ENCODE measurements around the gene GNAI2. TPM values are rescaled to one million over a fixed set of nuclear protein-coding genes. Genes with fewer than 3 reads are reported as not detected.
A peak's percentile ranks its signal among the peaks of the same experiment; 100 is the strongest.

Gene GNAI2
- total and polyA plus RNA-seq, 12 donors, result 107 to 270 (median 146) TPM

DNA sequence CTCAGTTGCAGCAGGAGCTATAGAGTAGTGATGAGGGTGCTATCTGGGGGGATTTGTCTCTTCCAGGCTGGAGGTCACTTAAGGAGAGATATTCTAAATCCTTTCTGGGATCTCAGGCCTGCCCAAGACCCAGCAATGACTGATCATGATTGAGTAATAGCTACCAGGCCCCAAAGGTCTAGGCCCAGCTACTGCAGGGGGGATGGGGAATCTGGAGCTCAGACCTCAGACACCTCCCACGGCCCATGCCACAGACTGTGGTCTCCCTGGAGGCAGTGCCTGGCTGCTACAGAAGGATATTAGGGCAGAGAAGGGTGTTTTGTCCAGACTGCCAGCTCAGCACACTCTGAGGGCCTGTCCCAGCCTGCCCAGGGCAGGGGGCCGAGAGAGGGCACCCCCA is 24.1 kb upstream of the GNAI2 start:
- TF ChIP-seq, protein P1, sequence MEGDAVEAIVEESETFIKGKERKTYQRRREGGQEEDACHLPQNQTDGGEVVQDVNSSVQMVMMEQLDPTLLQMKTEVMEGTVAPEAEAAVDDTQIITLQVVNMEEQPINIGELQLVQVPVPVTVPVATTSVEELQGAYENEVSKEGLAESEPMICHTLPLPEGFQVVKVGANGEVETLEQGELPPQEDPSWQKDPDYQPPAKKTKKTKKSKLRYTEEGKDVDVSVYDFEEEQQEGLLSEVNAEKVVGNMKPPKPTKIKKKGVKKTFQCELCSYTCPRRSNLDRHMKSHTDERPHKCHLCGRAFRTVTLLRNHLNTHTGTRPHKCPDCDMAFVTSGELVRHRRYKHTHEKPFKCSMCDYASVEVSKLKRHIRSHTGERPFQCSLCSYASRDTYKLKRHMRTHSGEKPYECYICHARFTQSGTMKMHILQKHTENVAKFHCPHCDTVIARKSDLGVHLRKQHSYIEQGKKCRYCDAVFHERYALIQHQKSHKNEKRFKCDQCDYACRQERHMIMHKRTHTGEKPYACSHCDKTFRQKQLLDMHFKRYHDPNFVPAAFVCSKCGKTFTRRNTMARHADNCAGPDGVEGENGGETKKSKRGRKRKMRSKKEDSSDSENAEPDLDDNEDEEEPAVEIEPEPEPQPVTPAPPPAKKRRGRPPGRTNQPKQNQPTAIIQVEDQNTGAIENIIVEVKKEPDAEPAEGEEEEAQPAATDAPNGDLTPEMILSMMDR (IDR thresholded peaks at IDR 0.05), result no peak
- H3K9me3 ChIP-seq, result no peaks in the 10 kb centered on the region
- DNase-seq (no peak), ATAC-seq (no peak)
- H3K4me1 ChIP-seq, result peaks cover 0 to 5% (median 0%) of the 10 kb centered on the region in 9 donors
- no peaks in the 10 kb centered on the region for H3K36me3 ChIP-seq
- H3K4me3 ChIP-seq, result no peak overlapping the region
- H3K27me3 ChIP-seq, result peaks cover 0 to 7% (median 0%) of the 10 kb centered on the region in 7 donors
- intact Hi-C loops (cut with DNase I), result no loop called here
- H3K27ac ChIP-seq, result no peak overlapping the region
- 86 to 95% methylated on average over 2 of the region's 2 CpGs for WGBS, 2 donors

DNA sequence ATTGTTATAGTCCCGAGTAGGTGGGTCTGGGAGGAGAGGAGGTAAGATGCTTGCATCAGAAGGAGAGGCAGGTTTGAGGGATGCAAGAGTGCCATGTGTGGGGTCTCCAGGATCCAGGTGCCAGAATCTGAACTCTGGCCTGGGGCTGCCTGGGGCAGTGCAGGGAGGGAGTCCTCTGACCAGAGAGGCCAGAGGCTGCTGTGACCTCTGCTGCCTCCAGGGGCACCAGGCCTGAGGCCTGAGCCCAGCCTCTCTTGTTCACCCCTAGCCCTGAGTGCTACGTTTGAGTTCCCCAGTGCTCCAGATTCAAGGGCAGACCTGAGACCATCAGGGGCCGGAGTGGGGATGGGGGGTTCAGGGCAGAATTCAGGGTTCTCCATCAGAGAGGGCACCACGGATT is 23.5 kb upstream of the GNAI2 start:
- H3K4me3 ChIP-seq, result no peak overlapping the region
- peaks cover 0 to 1% (median 0%) of the 10 kb centered on the region in 7 donors for H3K27me3 ChIP-seq
- peaks cover 0 to 5% (median 0%) of the 10 kb centered on the region in 9 donors for H3K4me1 ChIP-seq
- no peak for DNase-seq
- no peaks in the 10 kb centered on the region for H3K9me3 ChIP-seq
- 93 to 94% methylated on average over 4 of the region's 4 CpGs for WGBS, 2 donors
- no peaks in the 10 kb centered on the region for H3K36me3 ChIP-seq
- TF ChIP-seq, protein P1 (IDR thresholded peaks at IDR 0.05), result no peak
- ATAC-seq, result no peak
- H3K27ac ChIP-seq, result no peak overlapping the region
- intact Hi-C loops (cut with DNase I), result no loop called here

DNA sequence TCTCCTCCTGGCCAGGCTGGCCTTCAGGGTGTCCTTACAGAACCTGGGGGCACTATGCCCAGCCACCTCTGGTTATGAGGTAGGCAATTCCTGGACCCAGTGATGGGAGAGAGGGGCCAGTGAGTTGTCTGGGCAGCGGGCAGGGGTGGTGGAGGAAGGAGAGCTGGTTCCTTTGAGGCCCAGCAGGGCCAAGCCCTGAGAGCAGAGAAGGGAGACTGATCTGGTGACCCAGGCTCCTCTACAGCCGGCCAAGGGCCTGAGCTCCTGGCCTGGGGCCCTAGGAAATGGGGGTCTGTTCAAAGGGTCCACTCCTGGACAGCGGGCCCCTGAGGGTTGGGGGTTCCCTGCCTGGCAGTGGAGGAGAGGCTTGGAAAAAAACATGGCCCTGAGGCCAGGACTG is 23.0 kb upstream of the GNAI2 start:
- no peak overlapping the region for H3K4me3 ChIP-seq
- H3K36me3 ChIP-seq, result no peaks in the 10 kb centered on the region
- intact Hi-C loops (cut with DNase I), result no loop called here
- peak in 1 of 8 donors; percentile 7 for ATAC-seq
- H3K27me3 ChIP-seq, result no peaks in the 10 kb centered on the region
- H3K27ac ChIP-seq, result no peak overlapping the region
- TF ChIP-seq, protein P1 (IDR thresholded peaks at IDR 0.05), result no peak
- WGBS, 2 donors, result 93 to 100% methylated on average over 3 of the region's 3 CpGs
- peaks cover 0 to 5% (median 0%) of the 10 kb centered on the region in 9 donors for H3K4me1 ChIP-seq
- no peak for DNase-seq
- no peaks in the 10 kb centered on the region for H3K9me3 ChIP-seq

DNA sequence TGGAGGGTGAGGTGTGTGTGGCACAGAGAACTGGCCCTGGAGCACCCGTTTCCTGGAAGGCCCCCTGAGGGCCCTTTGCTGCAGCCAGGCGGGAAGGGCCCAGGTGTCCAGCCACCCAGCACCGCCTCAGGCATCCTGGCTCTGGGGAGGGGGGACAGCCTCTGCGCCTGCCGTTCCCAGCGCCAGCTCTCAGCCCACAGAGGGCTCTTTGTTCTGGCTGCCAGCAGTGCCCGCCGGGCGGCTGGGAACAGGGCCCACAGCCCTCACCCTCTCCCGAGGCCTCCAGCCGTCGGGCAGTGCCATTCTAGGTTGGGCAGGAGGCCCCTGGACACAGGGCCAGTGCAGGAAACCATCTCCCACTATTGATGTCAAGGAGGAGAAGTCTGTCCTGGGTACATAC is 22.6 kb upstream of the GNAI2 start:
- Histone ChIP-seq H3K36me3 (peaks cover 0 to 3% (median 0%) of the 10 kb centered on the region in 9 donors), H3K9me3 (no peaks in the 10 kb centered on the region), H3K27me3 (no peaks in the 10 kb centered on the region), H3K4me1 (peaks cover 0 to 5% (median 0%) of the 10 kb centered on the region in 9 donors), H3K4me3 (no peak overlapping the region), H3K27ac (no peak overlapping the region)
- 72 to 84% methylated on average over 12 of the region's 12 CpGs for WGBS, 2 donors
- DNase-seq (no peak), ATAC-seq (peak in 3 of 8 donors; percentile 6 to 46 (median 25))
- TF ChIP-seq, protein P1 (IDR thresholded peaks at IDR 0.05), result no peak
- intact Hi-C loops (cut with DNase I), result no loop called here

Data from heart right ventricle (tissue), 16 donors.